GM21390 (cell line): ENCODE data around the gene MED15.
"Not testable (repeated sequence)": the region's sequence is repeated elsewhere in the genome, so short reads cannot be mapped to it uniquely, and the experiment has no call there.

Experiments used
- ATAC-seq: cut with Tn5 transposase; IDR thresholded peaks from one replicate; pipeline ENCODE4 v1.9.1; 2021; ENCODE audit not compliant: unreplicated experiment

Gene MED15

GRCh38 chr22:20507253-20508066 lies at the start of gene MED15:
TSS of gene MED15 (plus strand) at chr22:20507610. CDS start at chr22:20507679, 69 bp downstream.
- ATAC-seq: peak; percentile 77

GRCh38 chr22:20458530-20459151 lies 48.8 kb upstream of the MED15 start:
- ATAC-seq: no peak

- no peak for ATAC-seq
Measured at GRCh38 chr22:20459152-20459542, 48.3 kb upstream of the MED15 start.

- no peak for ATAC-seq
Measured at GRCh38 chr22:20459862-20460261, 47.5 kb upstream of the MED15 start.

GRCh38 chr22:20463324-20464095 lies 43.9 kb upstream of the MED15 start:
- no peak for ATAC-seq

GRCh38 chr22:20464096-20464614 lies 43.3 kb upstream of the MED15 start:
- ATAC-seq: no peak

GRCh38 chr22:20464912-20465758 lies 42.3 kb upstream of the MED15 start:
- no peak for ATAC-seq

- ATAC-seq: no peak
Measured at GRCh38 chr22:20465759-20466077, 41.7 kb upstream of the MED15 start.

- ATAC-seq: no peak
Measured at GRCh38 chr22:20466659-20467379, 40.6 kb upstream of the MED15 start.

GRCh38 chr22:20469110-20469868 lies 38.1 kb upstream of the MED15 start:
- ATAC-seq: no peak

- not testable (repeated sequence) for ATAC-seq
Measured at GRCh38 chr22:20470525-20470924, 36.9 kb upstream of the MED15 start.

- no peak for ATAC-seq
Measured at GRCh38 chr22:20471126-20471833, 36.1 kb upstream of the MED15 start.

- ATAC-seq: no peak
Measured at GRCh38 chr22:20472629-20473442, 34.6 kb upstream of the MED15 start.

GRCh38 chr22:20475115-20475436 lies 32.3 kb upstream of the MED15 start:
- no peak for ATAC-seq

- not testable (repeated sequence) for ATAC-seq
Measured at GRCh38 chr22:20475569-20475968, 31.8 kb upstream of the MED15 start.

- not testable (repeated sequence) for ATAC-seq
Measured at GRCh38 chr22:20478059-20478458, 29.4 kb upstream of the MED15 start.

GRCh38 chr22:20479612-20480196 lies 27.7 kb upstream of the MED15 start:
- no peak for ATAC-seq

- not testable (repeated sequence) for ATAC-seq
Measured at GRCh38 chr22:20483143-20483506, 24.3 kb upstream of the MED15 start.
